ENCODE measurements around the gene GLB1L.
A peak's percentile ranks its signal among the peaks of the same experiment; 100 is the strongest.
"Not testable (repeated sequence)": the region's sequence is repeated elsewhere in the genome, so short reads cannot be mapped to it uniquely, and the experiment has no call there.

Gene GLB1L

DNA sequence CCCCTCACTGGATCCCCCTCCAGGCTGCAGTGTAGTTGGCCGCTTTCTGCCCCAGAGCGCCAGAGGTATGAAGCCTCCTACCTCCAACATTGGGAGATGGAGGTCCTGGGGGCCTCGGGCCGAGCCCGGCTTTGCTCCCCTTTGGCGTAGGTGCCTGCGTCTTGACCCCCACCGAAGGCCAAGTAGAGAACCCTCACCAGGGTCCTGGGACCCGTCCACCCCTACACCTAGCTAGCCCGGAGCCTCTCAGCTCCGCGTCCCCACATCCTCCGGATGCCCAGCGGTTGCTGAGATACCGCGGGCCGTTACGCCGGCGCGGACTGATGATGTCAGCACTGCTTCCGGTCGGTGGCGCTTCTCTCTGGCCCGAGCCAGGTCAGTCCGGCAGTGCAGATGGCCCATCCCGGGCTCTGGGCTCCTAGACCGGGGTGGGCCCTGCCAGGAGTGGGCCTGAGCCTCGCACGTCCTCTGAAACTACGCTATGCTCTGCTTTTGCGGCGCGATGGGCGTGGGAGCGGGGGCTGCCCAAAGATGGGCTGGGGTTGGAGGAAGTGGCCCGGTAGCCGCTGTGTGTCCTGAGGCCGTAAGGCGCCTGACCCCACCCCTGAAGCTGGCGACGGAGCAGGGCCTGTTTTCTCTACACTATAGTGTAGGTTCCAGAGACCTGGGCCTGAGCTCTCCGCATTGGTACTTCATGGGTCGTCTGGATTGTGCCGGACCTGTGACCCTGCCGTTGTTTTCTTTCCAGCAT is at the start of gene GLB1L, which contains the start of gene STK16:
GLB1L (minus strand) TSS at position 297 of the 751 bp plus-strand sequence. CDS start 1,871 bp downstream, outside the sequence.
STK16 (plus strand) TSS at position 332 of the 751 bp plus-strand sequence. CDS start 521 bp downstream, outside the sequence.
- peak; percentile 75 to 88 (median 88) for DNase-seq (ENCODE audit: low read depth in 2 of 3, low spot score in 1 of 3)

- DNase-seq (ENCODE audit: low read depth in 2 of 3, low spot score in 1 of 3) = peak; percentile 80 to 86 (median 84)
These were observed 49.4 kb upstream of the GLB1L start for GRCh38 chr2:219294356-219295351.

GRCh38 chr2:219293736-219294231 is 48.5 kb upstream of the GLB1L start:
- no peak for DNase-seq (ENCODE audit: low read depth in 2 of 3, low spot score in 1 of 3)

GRCh38 chr2:219292616-219293015 is 47.4 kb upstream of the GLB1L start:
- DNase-seq (ENCODE audit: low read depth in 2 of 3, low spot score in 1 of 3) = no peak

DNA sequence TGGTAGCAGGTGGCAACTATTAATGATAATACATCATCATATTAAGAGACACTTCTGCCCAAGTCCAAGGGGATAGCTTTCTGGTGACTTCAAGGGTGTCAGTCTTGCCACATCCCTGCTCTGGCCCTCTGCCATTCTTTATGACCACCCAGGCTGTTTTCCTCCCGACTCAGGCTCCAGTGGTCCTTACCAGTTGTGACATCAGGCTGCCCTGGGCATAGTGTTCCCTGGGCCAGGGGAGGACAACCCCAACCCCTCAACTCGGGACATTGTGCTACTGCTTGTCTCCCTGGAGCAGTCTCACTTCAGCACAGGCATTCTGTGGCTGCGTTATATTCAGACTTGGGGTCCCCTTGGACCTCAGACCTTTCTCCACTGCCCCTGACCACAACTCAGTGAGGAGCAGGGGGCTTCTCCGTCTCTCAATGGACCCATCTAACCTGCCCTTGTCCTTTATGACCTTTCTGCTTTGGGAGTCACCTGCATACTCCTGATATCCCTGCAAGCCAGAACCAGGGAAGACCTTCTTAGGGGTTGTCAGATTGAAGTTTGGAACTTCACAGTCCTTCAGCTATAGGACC is 46.8 kb upstream of the GLB1L start:
- DNase-seq (ENCODE audit: low read depth in 2 of 3, low spot score in 1 of 3) = no peak

DNA sequence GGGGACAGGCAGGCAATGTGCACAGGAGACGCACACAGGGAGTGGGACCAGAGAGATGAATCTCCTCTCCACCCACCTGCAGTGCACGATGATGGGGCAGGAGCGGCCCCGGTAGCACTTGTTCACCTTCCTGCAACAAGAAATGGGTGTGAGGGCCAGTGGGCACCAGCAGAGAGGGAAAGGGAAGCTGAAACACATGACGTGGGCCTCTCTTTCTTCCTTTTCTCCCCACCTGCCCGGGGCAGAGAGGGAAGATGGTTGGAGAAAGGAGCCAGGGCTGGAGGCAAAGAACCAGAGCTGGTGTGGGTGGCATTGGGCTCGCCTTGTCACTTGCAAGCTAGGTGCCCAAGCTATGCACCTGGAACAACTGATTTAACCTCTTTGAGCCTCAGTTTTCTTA is 46.1 kb upstream of the GLB1L start:
- DNase-seq (ENCODE audit: low read depth in 2 of 3, low spot score in 1 of 3) = no peak

GRCh38 chr2:219290381-219291171 is 45.3 kb upstream of the GLB1L start:
- DNase-seq (ENCODE audit: low read depth in 2 of 3, low spot score in 1 of 3) = no peak

- no peak for DNase-seq (ENCODE audit: low read depth in 2 of 3, low spot score in 1 of 3)
These were observed 44.5 kb upstream of the GLB1L start for GRCh38 chr2:219289537-219290361.

- DNase-seq (ENCODE audit: low read depth in 2 of 3, low spot score in 1 of 3) = no peak
These were observed 43.9 kb upstream of the GLB1L start for GRCh38 chr2:219289195-219289536.

- no peak for DNase-seq (ENCODE audit: low read depth in 2 of 3, low spot score in 1 of 3)
These were observed 42.5 kb upstream of the GLB1L start for GRCh38 chr2:219287580-219288265.

DNA sequence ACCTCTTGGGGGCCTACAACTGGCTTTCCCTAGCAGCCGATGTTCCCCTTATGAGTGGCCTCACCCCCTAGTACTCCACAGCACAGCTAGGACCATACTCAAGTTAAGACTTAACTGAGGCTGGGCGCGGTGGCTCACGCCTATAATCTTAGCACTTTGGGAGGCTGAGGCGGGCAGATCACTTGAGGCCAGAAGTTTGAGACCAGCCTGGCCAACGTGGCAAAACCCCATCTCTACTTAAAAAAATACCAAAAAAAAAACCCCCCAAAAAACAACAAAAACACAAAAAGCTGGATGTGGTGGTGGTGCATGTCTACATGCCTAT is 41.8 kb upstream of the GLB1L start:
- DNase-seq (ENCODE audit: low read depth in 2 of 3, low spot score in 1 of 3) = not testable (repeated sequence)

- no peak for DNase-seq (ENCODE audit: low read depth in 2 of 3, low spot score in 1 of 3)
These were observed 41.3 kb upstream of the GLB1L start for GRCh38 chr2:219286436-219287115.

GRCh38 chr2:219285894-219286425 is 40.7 kb upstream of the GLB1L start:
- no peak for DNase-seq (ENCODE audit: low read depth in 2 of 3, low spot score in 1 of 3)

DNA sequence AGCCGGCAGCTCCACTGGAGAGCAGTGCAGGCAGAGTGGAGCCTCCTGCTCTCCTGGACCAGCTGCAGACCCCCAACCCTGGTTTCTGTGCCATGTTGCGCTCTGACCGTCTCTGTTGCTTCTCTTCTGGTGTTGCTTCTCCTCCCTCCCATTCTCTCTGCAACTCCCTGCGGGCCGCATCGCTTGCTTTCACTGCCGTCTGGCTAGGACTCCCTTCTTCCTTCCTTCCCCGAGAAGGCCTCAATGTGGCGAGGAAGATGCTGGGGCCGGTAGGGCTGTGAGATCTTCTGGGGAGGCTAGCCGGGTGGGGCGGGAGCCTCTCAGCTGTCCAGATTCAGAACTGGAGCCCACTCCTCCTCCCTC is 40.1 kb upstream of the GLB1L start:
- no peak for DNase-seq (ENCODE audit: low read depth in 2 of 3, low spot score in 1 of 3)

DNA sequence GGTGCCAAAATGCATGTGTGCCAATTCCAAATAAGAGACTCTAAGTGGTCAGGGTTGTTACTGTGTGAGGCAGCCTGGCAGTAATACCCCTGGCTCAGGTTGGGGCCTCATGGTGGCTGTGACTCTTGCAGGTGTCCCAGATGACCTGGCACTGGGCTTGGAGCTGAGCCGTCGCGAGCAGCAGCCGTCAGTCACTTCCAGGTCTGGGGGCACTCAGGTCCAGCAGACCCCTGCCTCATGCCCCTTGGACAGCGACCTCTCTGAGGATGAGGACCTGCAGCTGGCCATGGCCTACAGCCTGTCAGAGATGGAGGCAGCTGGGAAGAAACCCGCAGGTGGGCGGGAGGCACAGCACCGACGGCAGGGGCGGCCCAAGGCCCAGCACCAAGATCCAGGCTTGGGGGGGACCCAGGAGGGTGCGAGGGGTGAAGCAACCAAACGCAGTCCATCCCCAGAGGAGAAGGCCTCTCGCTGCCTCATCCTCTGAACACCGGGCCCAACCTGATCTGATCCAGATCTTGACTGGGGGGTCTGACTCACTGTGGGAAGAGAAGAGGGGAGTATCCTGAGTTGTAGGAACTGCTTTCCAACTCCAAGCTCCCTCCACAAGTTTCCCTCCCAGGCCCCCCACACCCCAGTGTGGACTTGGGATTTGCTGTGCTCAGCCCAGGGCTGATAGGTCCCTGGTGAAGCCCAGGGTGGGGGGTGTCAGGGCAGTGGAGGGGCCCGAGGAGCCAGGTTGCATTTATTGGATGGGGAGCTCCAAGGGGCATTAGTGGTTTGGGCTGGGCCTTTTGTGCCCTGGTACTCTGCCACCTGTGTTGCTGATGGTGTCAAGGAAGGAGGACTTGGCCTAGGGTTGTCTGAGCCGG is 39.5 kb upstream of the GLB1L start:
- no peak for DNase-seq (ENCODE audit: low read depth in 2 of 3, low spot score in 1 of 3)

DNA sequence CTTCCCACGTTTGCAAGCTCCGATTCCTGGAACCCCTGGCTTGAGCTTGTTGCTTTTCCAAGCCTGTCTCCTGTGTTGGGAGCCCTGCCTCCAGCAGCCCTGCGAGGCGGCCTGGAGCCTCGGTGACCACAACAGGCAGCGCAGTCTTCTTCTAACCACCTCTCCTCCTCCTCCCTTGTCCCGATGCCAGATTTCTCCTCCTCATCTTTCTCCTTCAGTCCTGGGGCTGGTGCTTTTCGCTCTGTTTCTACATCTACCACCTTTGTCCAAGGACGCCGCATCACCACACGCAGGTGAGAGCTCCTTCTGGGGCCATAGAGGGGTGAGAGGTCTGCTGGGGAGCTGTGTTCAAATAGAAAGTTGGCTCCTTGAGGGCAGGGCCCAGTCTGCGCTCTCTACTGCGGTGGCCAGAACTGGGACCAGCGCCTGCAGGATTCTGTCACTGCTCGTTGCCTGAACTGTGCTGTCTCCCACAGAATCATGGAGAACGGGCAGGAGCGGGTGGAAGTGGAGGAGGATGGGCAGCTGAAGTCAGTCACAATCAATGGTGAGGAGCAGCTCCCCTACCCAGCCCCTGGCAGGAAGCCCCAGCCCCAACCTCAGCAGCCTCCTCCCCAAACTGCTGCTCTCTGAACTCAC is 37.8 kb upstream of the GLB1L start:
- no peak for DNase-seq (ENCODE audit: low read depth in 2 of 3, low spot score in 1 of 3)

- DNase-seq (ENCODE audit: low read depth in 2 of 3, low spot score in 1 of 3) = no peak
These were observed 37.1 kb upstream of the GLB1L start for GRCh38 chr2:219282375-219282774.

Measured in stimulated activated CD4-positive, alpha-beta T cell treated with anti-CD3 and anti-CD28 coated beads, Interleukin-12 subunit alpha, Interleukin-12 subunit beta, amount 100 ng/mL, for 48 hours (primary cell).